HL-60/S4 treated with phorbol 12-myristate 13-acetate at 8.2 ng/mL for 4 days and 3 days (cell line): Measurements from ENCODE around the gene FAAP20.

Experiments
- in situ Hi-C: fragments of 300-500 bp; cut with MboI; formaldehyde crosslinking; loops from 2 replicates; pipeline ENCODE4 v1.15.0; 2022; ENCODE audit warnings: low sequenced_read_pairs

Gene FAAP20

DNA sequence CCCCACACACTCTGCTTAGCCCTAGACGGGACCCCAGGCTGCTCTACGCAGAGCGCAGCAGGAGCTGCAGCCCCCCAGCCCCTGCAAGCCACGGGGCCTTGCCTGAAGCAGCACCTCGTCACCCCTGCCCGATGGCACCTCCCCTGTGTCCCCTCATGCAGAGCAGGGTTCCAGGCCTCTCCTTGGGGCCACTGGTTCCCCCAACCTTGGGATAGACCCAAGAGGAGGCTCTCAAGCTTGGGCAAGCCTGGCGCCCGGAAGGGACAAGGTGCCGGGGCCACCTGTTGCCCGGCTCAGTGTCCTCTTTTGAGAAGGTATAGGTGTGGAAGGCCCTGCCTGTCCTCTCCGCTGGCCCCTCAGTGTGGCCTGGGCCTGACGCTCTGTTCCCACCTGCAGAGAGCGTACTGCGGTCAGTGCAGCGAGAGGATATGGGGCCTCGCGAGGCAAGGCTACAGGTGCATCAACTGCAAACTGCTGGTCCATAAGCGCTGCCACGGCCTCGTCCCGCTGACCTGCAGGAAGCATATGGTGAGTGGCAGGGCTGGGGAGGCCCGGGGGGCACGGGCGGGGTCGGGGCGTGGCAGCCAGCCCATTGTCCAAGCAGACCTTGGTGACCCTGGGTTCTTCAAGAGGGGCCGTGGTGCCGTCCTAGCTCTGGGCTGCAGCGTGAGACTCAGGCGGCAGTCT, 50.6 kb downstream of the FAAP20 start:
- in situ Hi-C loops = no loop called here

DNA sequence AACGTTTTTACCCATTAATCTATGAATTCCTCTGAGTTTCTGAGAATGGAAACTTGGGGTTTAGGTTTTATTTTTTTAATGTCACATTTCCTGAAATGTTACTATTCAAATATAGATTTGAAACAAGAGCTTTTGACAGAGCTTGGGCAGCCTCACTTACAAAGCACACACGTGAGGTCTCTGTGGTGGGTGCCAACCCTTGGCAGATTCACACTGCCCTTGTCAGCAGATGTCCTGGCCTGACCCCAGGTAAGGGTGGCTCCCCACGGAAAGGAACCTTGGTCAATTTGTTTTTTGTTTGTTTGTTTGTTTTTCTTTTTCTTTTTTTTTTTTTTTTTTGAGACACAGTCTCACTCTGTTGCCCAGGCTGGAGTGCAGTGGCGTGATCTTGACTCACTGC, 53.5 kb downstream of the FAAP20 start:
- in situ Hi-C loops = no loop called here
